ENCODE measurements around the gene LRFN3. TPM values are rescaled to one million over a fixed set of nuclear protein-coding genes. Genes with fewer than 3 reads are reported as not detected.
"Not testable (repeated sequence)": the region's sequence is repeated elsewhere in the genome, so short reads cannot be mapped to it uniquely, and the experiment has no call there.

Gene LRFN3
- total and polyA plus RNA-seq, 9 donors: 6.4 to 31.2 (median 20.8) TPM

- Histone ChIP-seq H3K9me3 (no peaks in the 10 kb centered on the region), H3K4me1 (ENCODE audit: insufficient read depth) (no peaks in the 10 kb centered on the region), H3K27ac (no peak overlapping the region), H3K36me3 (no peaks in the 10 kb centered on the region), H3K27me3 (no peaks in the 10 kb centered on the region), H3K4me3 (no peak overlapping the region)
- no peak for TF ChIP-seq EP300 (IDR thresholded peaks at IDR 0.05)
- no peak for TF ChIP-seq POLR2A (IDR thresholded peaks at IDR 0.05)
- no peak for TF ChIP-seq CTCF (IDR thresholded peaks at IDR 0.05)
- no peak for DNase-seq
- 47 to 49% (median 49%) methylated on average over 14 of the region's 14 CpGs for whole genome bisulfite sequencing, 3 donors
- intact Hi-C loops (cut with DNase I): no loop called here
Observed at GRCh38 chr19:35977446-35978222, 41.5 kb downstream of the LRFN3 start.

- Histone ChIP-seq H3K4me1 (ENCODE audit: insufficient read depth) (no peaks in the 10 kb centered on the region), H3K27ac (no peak overlapping the region), H3K9me3 (no peaks in the 10 kb centered on the region), H3K36me3 (no peaks in the 10 kb centered on the region), H3K4me3 (no peak overlapping the region), H3K27me3 (no peaks in the 10 kb centered on the region)
- DNase-seq: no peak
- intact Hi-C loops (cut with DNase I): no loop called here
- WGBS, 3 donors: 36 to 41% (median 36%) methylated on average over 5 of the region's 5 CpGs
- no peak for TF ChIP-seq CTCF (IDR thresholded peaks at IDR 0.05)
- no peak for TF ChIP-seq POLR2A (IDR thresholded peaks at IDR 0.05)
- TF ChIP-seq EP300 (IDR thresholded peaks at IDR 0.05): no peak
Observed at GRCh38 chr19:35978271-35978670, 42.1 kb downstream of the LRFN3 start.

- no peak overlapping the region for H3K4me3 ChIP-seq
- H3K36me3 ChIP-seq: no peaks in the 10 kb centered on the region
- intact Hi-C loops (cut with DNase I): no loop called here
- no peaks in the 10 kb centered on the region for H3K4me1 ChIP-seq (ENCODE audit: insufficient read depth)
- no peak overlapping the region for H3K27ac ChIP-seq
- no peaks in the 10 kb centered on the region for H3K9me3 ChIP-seq
- no peaks in the 10 kb centered on the region for H3K27me3 ChIP-seq
- no peak for TF ChIP-seq EP300 (IDR thresholded peaks at IDR 0.05)
- no peak for TF ChIP-seq CTCF (IDR thresholded peaks at IDR 0.05)
- TF ChIP-seq POLR2A (IDR thresholded peaks at IDR 0.05): no peak
- DNase-seq: no peak
- 54 to 60% (median 56%) methylated on average over 20 of the region's 20 CpGs for WGBS, 3 donors
Observed at GRCh38 chr19:35978832-35979365, 42.7 kb downstream of the LRFN3 start.

DNA sequence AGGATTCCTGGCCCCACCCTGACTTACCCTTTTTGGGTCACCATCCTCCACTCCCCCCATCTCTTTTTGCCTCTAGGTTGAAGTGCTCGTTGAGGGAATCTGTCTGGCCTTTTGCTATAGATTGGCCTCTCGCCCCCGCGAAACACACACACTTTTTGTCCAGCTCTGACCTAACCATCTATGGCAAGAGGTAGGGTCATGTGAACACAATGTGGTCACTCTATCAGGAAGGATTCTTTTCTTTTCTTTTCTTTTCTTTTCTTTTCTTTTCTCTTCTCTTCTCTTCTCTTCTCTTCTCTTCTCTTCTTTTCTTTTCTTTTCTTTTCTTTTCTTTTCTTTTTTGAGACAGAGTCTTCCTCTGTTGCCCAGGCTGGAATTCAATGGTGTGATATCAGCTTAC is 44.8 kb downstream of the LRFN3 start:
- H3K27ac ChIP-seq; H3K27me3 ChIP-seq; H3K4me3 ChIP-seq; H3K4me1 ChIP-seq (ENCODE audit: insufficient read depth); intact Hi-C loops (cut with DNase I); H3K9me3 ChIP-seq; H3K36me3 ChIP-seq; DNase-seq: not testable (repeated sequence)
- WGBS, 3 donors: 77 to 89% (median 84%) methylated on average over 4 of the region's 4 CpGs

- intact Hi-C loops (cut with DNase I): no loop called here
- no peaks in the 10 kb centered on the region for H3K9me3 ChIP-seq
- H3K27ac ChIP-seq: no peak overlapping the region
- no peak overlapping the region for H3K4me3 ChIP-seq
- no peaks in the 10 kb centered on the region for H3K36me3 ChIP-seq
- H3K27me3 ChIP-seq: no peaks in the 10 kb centered on the region
- WGBS, 3 donors: 78 to 79% (median 78%) methylated on average over 8 of the region's 8 CpGs
- TF ChIP-seq POLR2A (IDR thresholded peaks at IDR 0.05) (no peak), CTCF (IDR thresholded peaks at IDR 0.05) (no peak), EP300 (IDR thresholded peaks at IDR 0.05) (no peak)
- no peaks in the 10 kb centered on the region for H3K4me1 ChIP-seq (ENCODE audit: insufficient read depth)
- DNase-seq: no peak
Observed at GRCh38 chr19:35983177-35983576, 47.0 kb downstream of the LRFN3 start.
